Measurements from ENCODE around the gene FAM53C. TPM values are rescaled to one million over a fixed set of nuclear protein-coding genes. Genes with fewer than 3 reads are reported as not detected.
"Not testable (repeated sequence)": the region's sequence is repeated elsewhere in the genome, so short reads cannot be mapped to it uniquely, and the experiment has no call there.

FAM53C gene
- polyA plus RNA-seq, 4 donors = 29.6 to 39.9 (median 31.8) TPM

DNA sequence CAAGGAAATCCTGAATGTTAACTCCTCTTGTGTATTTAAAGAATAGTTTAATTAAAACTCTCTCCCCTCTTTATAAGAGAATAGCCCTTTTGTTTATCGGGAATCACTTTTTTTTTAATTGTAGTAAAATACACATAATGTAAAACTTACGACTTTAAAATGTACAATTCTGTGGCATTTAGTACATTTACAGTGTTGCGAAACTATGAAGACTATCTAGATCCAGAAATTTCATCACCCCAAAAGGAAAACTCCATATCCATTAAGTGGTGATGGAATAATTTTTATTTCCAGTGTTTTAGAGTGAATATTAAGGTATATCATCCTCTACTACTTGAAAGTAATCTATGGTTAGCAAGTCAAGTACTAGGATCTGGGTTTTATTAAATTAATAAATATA is 51.3 kb downstream of the FAM53C start:
- DNase-seq (ENCODE audit: low read depth in 4 of 4, low spot score in 2 of 4) = no peak

DNA sequence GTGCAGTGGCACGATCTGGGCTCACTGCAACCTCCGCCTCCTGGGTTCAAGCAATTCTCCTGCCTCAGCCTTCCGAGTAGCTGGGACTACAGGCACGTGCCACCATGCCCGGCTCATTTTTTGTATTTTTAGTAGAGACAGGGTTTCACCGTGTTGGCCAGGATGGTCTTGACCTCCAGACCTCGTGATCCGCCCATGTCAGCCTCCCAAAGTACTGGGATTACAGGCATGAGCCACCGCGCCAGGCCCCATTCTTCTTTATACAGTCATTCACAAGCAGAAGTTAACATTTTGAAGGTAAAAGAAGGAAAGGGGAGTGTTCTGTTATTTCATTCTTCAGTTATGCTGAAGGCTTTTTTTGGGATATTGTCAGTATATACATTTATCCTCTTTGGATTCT is 51.8 kb downstream of the FAM53C start:
- DNase-seq (ENCODE audit: low read depth in 4 of 4, low spot score in 2 of 4) = not testable (repeated sequence)

DNA sequence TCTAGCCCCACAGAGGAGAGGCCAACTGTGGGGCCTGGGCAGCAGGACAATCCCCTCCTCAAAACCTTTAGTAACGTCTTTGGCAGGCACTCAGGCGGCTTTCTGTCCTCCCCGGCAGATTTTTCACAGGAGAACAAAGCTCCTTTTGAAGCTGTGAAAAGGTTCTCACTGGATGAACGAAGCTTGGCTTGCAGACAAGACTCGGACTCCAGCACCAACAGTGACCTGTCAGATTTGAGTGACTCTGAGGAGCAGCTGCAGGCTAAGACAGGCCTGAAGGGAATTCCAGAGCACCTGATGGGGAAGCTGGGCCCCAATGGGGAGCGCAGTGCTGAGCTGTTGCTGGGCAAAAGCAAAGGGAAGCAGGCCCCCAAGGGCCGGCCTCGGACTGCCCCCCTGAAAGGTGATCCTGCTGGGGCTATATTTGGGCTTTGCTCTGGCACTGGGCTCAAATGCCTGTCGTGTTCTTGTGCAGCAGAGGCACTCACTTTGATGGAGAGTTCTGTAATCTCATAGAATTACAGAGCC is 53.9 kb downstream of the FAM53C start:
- DNase-seq (ENCODE audit: low read depth in 4 of 4, low spot score in 2 of 4) = no peak

Other genes starting within 250 kb of the FAM53C start
- 10 to 100 TPM; 22.4 to 27.6 (median 25.0) TPM for gene NME5, start 198.8 kb upstream of the FAM53C start, polyA plus RNA-seq (ENCODE audit: insufficient read length in 4 of 4)
- 100 to 1,000 TPM in 3 of 4 donors, 10 to 100 TPM in 1; 86.8 to 217 (median 147) TPM for gene BRD8, start 159.6 kb upstream of the FAM53C start, polyA plus RNA-seq (ENCODE audit: insufficient read length in 4 of 4)
- 10 to 100 TPM; 37.7 to 46.0 (median 40.1) TPM for gene KIF20A, start 159.2 kb upstream of the FAM53C start, polyA plus RNA-seq (ENCODE audit: insufficient read length in 4 of 4)
- 10 to 100 TPM; 56.6 to 67.5 (median 60.7) TPM for gene CDC23, start 124.9 kb upstream of the FAM53C start, polyA plus RNA-seq (ENCODE audit: insufficient read length in 4 of 4)
- 1 to 10 TPM; 2.7 to 4.9 (median 3.7) TPM for gene GFRA3, start 63.6 kb upstream of the FAM53C start, polyA plus RNA-seq (ENCODE audit: insufficient read length in 4 of 4)
- gene CDC25C, start 6.5 kb upstream of the FAM53C start, polyA plus RNA-seq (ENCODE audit: insufficient read length in 4 of 4) = 1 to 10 TPM; 6.6 to 8.2 (median 7.6) TPM
- gene KDM3B, start 14.4 kb downstream of the FAM53C start, polyA plus RNA-seq (ENCODE audit: insufficient read length in 4 of 4) = 10 to 100 TPM; 82.0 to 98.8 (median 93.8) TPM
- 10 to 100 TPM in 3 of 4 donors, 1 to 10 TPM in 1; 8.6 to 13.1 (median 12.3) TPM for gene REEP2, start 100.8 kb downstream of the FAM53C start, polyA plus RNA-seq (ENCODE audit: insufficient read length in 4 of 4)
- gene EGR1, start 127.2 kb downstream of the FAM53C start, polyA plus RNA-seq (ENCODE audit: insufficient read length in 4 of 4) = 100 to 1,000 TPM in 1 of 4 donors, 10 to 100 TPM in 3; 24.0 to 445 (median 44.4) TPM
- gene ETF1, start 205.0 kb downstream of the FAM53C start, polyA plus RNA-seq (ENCODE audit: insufficient read length in 4 of 4) = 10 to 100 TPM; 66.2 to 85.7 (median 73.0) TPM
- gene HSPA9, start 237.1 kb downstream of the FAM53C start, polyA plus RNA-seq (ENCODE audit: insufficient read length in 4 of 4) = 100 to 1,000 TPM; 265 to 364 (median 315) TPM